GM19351 (cell line): ENCODE results near the gene PANK1.

Source experiments
- ATAC-seq: cut with Tn5 transposase; IDR thresholded peaks from one replicate; pipeline ENCODE4 v1.9.1; 2021; ENCODE audit warnings: mild to moderate bottlenecking, moderate library complexity; ENCODE audit not compliant: unreplicated experiment

Gene PANK1

DNA sequence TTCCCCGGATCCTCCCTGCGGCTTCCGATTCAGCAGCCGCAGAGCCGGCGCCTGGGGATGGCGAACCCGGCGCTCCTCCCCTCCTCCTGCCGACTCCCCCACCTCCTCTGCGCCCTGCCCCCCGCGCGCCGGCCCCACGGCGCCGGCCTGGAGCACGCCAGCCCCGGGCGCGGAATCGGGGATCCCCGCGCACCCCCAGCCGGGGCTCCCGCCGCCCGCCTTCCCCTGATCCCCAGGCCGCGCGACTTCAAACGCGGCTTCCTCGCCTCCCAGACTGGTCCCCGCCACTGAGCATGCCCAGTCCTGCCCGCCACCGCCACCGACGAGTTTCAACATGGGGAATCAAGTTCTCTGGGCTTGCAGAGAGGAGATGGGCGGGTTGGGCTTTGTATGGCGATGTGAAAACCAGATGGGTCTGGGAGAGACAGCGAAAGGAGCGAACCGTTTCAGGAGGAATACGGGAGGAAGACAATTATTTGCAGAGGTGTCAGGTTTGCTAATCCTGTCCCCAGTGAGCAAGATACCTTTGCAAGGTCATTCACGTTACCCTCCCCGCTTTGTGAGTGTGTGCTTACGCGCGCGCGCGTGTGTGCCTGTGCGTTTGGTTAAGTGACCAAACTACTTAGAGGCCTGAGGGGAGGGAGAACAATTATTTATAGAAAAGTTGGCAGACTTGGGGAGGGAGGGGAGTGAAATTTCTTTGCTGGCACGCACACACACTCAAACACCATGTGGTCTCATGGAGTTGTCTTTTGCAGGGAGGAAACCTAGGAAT lies at the start of gene PANK1:
Gene PANK1 (minus strand): TSS at position 276 of the 775 bp plus-strand sequence. CDS start 351 bp downstream, outside the sequence.
- ATAC-seq = peak; percentile 33

DNA sequence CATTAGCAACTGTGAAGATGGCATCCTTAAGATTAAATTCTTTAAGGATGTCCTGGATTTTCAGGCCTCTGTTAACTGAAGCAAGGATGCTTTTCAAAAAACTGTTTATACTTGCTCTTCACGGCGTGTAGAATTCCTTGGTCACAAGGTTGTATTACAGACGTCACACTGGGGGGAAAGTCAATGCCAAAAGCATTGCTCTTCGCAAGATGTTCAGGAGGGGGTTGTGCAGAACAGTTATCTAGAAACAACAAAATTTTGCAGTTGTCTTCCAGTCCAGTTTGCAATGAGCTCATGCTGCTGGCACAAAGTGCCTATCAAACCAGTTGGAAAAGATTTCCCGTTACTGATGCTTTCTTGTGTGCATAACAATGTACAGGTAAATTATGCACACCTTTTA lies 48.1 kb upstream of the PANK1 start:
- no peak for ATAC-seq

DNA sequence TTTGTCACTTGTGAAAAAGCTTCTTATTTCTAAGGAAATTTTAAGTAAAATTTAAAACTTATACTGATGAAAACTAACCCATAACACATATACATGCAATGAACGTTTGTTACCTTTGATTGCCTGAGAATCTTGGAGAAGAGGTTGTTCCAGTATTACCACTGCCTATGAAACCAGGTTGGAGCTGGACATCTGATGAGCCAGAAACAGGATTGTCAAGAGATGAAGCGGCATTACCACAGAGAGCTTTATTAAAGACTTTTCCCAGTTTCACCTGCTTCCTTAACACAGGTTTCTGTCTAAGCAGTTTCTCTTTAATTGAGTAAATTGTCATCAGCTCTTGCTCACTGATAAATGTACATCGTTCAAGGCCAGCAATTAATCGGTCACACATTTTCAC lies 47.4 kb upstream of the PANK1 start:
- ATAC-seq = no peak

DNA sequence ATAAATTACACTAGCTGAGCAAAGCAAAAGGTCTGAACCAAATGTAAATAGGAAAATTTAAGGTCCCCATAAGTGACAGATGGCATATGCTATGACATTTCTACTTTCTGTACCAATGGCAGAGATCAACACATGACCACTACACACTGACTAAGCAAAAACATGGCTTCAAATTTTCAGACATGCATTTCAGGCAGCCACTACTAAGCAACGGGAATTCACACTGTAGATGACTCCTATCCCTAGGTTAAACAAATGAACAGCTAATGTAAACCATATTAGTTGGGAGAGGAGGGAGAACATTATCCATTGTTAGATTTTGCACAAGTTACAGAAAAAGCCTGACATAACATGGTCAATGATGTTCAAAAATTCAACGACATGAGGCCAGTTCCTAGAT lies 45.0 kb upstream of the PANK1 start:
- ATAC-seq = no peak

DNA sequence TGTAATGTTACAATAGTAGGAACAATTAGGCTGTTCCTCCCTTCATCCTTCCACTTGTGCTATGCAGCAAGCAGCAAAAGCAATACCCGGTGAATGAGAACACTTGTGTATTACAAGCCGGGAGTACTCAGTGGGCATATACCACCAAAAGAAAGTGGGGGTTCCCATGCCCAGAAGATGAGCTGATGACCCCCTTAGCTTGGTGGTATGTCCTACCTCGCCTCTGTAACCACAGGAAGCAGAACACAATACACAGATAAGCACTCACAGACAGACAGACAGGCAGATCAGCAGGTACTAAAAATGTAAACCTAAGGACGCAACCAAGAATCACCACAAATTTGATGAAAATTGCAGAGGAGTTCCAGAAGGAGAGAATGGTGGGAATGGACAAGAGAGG lies 40.9 kb upstream of the PANK1 start:
- ATAC-seq = no peak

DNA sequence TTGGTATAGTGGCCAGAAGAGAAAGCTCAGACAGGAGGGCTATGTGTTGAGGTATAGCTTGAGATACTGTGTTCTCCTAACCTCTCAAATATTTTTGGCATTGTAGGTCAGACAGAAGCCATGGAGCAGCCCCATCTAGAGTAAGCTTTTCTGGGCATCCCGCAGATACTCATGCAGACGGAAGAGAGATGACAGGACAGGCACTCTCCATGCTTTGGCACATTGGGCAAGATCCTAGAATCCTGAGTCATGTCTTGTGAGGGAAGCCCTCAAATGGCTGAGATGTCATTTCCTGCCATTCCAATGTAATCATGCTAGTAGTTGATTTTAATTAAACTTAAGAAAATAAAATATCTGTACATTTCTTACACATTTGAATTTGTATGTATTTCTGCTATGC lies 39.6 kb upstream of the PANK1 start:
- no peak for ATAC-seq

DNA sequence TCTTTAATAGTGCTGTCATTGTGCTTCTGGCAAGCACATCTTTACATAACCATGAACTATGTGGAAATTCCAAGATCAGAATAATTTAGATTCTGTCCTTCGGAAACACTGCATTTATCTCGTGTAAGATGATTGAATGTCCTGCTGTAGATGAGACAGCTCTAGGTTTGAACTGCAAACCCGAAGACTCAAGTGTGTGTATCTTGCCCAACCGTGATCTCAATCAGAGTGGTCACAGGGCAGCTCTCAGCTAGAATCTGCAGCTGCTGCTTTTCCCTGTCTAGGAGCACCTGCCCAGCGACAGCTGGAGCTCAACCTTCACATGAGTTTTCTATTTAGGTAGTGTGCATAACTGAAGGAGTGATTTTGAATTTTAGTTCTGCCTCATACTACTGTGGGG lies 38.8 kb upstream of the PANK1 start:
- ATAC-seq = no peak

DNA sequence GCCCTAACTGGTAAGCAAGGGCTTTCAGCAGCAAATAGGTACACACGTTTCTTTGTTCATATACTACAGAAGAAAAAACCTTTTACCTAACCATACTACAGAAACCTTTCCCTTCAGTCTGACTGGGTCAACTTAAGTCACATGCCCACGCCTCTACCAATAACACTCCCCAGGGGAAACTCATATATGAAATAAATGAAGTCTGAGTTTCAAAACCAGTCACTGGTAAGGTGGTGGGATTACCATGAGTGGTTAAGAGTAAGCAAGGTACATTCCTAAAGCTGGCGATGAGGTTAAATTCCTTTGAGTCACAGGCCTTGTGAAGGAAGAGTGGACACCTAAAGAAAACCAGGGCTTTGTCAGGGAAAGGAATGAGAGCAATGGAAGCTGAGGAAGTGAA lies 34.9 kb upstream of the PANK1 start:
- no peak for ATAC-seq

DNA sequence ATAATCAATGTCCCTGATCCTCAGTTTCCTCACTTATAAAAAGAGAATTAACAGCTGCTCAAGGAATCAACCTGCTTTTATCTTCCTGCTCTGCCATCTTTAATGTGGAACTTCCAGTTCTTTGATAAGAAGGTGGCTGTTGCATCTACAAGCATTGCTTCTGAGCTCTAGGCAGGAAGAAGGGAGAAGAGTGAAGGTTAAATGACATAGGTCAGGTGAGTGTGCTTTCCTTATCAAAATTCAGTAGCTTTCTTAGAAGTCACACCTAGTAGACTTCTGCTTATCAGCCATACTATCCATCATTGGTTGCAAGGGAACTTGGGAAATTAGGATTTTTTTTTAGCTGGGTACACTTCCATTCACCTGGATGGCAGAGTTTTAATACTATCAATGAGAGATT lies 32.3 kb upstream of the PANK1 start:
- no peak for ATAC-seq

DNA sequence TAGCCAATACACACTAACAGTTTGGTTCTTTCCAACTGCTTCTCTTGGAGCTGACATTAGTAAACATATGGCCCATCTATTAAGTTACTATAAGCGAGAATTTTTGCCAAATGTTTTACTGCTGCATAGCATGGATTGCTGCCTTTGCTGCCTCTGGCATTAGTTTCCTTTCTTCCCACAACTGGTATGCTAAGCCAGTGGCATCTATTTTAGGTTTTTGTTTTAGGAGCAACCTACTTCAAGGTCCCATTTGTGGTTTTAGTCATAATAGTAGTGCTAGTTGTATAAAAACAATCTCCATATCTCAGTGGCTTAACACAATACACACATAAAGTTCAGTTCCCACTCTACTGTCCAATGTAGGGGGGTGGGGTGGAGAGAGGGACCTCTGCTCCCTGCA lies 25.9 kb upstream of the PANK1 start:
- ATAC-seq = no peak

DNA sequence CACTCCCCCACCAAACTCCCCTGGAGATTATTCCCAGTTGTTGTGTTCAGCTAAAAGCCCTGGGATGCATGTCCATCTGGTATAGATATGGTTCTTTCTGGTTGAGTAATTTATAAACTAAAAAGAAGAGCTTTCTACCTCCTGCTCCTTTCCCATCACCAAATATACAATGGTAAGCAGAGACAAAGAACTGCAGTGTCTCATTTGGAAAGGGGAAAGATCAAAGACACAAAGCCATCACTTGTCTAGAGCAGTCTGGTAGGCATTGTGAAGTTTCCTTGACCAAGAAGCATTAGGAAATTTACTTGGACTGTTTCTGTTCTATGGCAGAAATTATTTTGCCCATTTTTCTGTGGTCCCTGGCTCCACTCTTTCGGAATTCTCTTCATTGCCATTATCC lies 24.9 kb upstream of the PANK1 start:
- ATAC-seq = no peak

DNA sequence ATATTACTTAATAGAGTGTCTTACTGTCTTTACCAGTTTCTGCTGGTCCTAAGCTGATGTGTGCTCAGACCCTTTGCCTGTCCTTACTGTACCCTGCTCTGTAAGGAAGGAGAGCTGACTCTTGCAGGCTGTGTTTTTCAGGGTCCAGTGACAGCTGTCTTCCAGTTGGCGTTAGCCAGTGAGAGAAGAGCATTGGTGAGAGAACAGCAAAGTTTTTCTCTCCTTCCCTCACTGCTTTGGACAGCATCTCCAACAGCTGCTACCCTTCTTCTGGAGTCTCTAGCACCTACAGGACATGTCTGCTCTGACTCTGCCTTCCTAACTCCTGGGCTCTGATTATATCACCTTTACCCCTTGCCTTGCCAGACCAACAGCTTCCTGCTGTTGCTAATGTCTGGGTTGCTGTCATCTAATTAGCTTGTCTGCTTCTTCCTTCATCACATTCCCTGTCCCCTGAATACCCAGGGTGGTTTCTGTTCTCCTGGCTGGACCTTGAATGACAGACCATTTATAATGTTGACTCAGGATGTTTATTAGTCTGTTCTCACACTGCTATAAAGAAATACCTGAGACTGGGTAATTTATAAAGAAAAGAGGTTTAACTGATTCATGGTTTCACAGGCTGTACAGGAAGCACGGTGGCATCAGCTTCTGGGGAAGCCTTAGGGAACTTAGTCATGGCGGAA lies 23.5 kb upstream of the PANK1 start:
- no peak for ATAC-seq

DNA sequence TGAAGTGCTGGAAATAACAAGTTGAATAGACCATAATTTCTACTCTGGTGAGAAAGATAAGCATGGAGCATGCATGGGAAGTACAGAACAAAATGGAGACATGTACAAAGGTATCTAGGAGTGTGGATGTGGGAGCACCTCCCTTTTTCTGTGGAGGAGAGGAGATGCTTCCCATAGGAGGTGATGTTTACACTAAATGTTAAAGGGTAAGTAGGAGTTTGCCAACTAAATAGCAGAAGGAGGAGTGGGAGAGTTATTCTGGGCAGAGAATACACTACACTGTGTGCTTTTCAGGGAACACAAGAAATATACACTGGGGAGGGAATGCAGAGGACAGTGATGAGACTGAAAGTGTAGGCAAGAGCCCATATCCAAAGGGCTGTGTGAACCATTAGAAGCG lies 21.1 kb upstream of the PANK1 start:
- ATAC-seq = no peak

DNA sequence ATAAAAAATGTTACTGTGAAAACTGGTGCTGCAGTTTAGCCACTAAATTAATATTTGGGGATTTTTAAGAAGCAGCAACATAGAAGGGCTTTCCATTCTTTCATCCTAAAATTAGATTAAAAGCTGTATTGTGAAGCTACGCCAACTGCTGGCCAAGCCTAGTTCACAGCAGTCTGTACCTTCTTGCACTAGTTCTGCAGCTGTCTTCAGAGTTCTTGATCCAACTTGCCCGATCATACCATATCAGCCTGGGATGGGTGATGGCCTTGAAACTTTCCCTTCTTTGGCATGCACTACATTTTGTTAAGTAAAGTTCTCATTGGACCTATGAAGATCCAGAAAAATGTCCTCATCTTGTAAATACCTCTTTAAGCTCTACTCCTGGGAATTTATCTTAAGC lies 20.3 kb upstream of the PANK1 start:
- no peak for ATAC-seq

DNA sequence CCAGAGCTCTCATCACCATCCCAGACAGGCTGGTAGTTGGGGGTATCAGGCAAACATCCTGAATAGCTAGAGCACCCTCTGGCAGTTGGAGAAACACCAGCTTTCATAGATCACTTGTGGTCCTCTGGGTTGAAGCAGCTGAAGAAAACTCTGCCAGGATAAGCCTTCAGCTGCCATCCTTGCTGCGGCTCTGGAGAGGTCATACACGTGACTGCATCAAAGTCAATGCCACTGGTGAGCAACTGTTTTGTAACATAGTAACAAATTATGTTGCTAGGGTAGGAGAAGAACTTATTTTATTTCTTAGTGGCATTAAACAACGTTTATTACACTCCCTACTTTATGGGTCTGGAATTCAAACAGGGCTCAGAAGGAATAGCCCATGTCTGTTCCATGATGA lies 19.2 kb upstream of the PANK1 start:
- no peak for ATAC-seq

DNA sequence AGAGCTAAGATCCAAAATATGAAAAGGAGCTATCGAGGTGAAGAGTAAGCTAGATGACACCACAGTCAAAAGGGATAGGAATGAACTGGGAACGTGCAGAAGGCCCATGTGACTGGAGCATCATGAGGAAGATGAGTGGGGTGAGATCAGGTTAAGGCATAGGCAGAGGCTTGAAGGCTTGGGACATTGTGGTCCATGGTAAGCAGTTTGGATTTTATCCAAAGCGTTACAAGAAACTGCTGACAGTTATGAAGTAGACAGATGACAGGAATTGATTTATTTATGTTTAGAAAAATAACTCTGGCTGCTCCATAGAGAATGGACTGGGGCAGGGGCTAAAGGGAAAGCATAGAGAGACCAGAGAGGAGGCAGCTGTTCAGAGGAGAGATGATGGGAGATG lies 18.1 kb upstream of the PANK1 start:
- ATAC-seq = no peak

DNA sequence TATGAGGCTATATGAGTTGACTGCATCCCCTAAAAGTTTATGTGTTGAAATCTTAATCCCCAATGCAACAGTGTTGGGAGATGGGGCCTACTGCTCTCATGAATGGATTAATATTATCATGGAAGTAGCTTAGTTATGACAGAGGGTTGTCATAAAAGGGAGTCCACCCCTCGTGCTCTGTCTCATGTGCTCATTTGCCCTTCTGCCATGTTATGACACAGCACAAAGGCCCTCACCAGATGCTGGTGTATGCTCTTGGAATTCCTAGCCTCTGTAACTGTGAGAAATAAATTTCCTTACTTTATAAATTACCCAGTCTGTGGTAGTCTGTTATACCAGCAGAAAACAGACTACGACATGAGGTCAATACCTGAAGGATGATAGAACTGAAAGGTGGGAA lies 17.6 kb upstream of the PANK1 start:
- ATAC-seq = no peak

DNA sequence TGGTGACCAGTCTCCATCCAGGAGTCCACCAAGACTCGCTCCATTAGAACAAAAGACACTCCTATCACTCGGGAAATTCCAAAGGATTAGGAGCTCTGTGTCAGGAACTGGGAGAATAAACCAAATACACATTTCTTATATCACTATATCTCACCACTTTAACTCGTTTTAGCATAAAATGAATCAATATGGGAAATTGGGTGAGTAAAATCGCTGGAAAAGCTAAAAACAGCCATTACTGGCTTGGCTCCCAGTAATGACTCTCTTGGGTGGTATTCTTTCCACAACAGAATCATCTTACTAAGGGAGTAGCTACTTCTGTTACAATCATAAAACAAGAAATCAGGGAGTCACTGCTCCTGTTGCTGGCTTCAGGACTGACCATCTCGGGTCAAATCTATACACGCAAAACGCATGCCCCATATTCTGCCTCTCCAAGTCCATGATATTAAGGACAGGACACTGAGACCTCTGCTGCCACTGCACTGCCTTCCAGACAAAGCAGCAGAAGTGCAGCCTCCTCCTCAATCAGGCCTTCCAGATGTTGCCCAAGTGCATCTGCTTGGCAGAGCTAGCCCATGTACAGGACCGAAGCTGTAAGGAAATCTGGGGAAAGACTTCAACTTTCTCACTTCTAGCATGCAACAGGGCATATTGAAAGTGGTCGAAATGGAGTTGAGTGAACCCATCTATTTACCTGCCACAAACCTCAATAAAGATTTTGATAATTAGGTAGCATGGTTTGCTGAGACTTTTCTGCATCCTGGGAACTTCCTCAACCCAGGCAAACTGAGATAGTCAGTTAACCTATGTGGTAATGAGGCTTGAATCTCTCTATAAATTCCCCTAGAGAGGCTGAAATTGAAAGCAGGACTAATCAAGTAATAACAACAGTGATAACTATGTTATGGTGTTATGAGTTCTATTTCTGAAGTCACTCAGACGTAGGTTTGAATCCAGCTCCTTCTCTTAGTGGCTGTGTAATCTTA lies 14.4 kb upstream of the PANK1 start:
- no peak for ATAC-seq

DNA sequence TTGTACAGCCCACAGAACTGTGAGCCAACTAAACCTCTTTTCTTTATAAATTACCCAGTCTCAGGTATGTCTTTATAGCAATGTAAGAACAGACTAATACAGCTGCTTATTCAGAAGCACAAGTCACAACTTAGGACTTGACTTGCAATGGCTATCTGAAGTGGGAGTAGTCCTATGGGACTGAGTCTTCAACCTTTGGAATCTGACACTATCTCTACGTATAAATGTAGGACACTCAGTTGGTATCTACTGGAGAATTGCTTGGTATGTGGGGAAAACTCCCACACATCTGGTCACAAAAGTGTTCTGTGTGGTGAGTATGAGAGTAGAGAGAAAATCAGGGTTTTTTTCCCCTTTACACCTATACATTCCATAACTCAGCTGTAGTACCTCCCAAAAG lies 12.3 kb upstream of the PANK1 start:
- ATAC-seq = no peak

DNA sequence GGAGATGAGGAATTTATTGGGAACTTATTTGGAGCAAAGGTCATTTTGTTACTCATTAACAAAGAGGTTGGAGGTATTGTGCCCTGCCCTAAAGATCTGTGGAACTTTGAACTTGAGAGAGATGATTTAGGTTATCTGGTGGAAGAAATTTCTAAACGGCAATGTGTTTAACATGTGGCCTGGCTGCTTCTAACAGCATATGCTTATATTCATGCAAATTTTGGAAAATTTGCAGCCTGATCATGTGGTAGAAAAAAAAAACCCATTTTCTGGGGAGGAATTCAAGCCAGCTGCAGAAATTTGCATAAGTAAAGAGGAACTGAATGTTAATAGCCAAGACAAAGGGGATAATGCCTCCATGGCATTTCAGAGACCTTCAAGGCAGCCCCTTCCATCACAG lies 10.7 kb upstream of the PANK1 start:
- ATAC-seq = no peak

DNA sequence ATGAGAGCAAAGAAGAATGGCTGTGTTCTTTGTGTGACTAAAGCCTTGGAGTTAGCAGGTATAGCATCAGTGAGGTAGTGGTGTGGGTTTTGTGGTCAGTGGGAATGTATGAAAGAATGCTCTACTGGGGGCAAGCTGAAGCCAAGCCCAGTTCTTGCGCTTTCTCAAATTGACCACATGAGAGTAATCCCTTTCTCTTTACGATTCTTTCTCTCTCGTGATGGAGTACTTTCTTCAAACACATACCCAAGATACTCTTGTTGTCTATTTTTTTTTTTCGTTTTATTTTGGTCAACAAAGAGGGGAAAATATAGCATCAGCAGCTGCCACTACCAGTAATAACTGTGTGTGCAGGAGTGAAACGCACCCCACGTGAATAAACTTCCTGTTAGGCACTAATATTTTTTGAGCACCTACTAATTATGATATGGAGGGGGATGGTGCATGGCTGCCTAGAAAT lies 8.4 kb upstream of the PANK1 start:
- ATAC-seq = peak; percentile 64
